Astrocyte (in vitro differentiated cells and primary cell): ENCODE measurements around the gene CDH5. TPM values are rescaled to one million over a fixed set of nuclear protein-coding genes. Genes with fewer than 3 reads are reported as not detected.

Experiments used
- DNase-seq: peaks from one replicate; pipeline ENCODE4 v3.0.0-alpha.2; 2010; ENCODE audit warnings: low read depth
- FAIRE-seq: peaks from 2 replicates; lab custom pipeline; 2011; peaks lifted over from hg19 to GRCh38; lab: Jason Lieb, UNC
- H2AFZ ChIP-seq: 2 replicates; pipeline ENCODE4 v1.6.0; 2012; ENCODE audit warnings: low read depth, low read length, inconsistent platforms
- H3K27ac ChIP-seq: 2 replicates; pipeline ENCODE4 v1.5.1; 2011; ENCODE audit warnings: low read depth, low read length, inconsistent platforms
- H3K27me3 ChIP-seq: 2 replicates; pipeline ENCODE4 v1.6.0; 2011; ENCODE audit warnings: low read length, inconsistent platforms; ENCODE audit not compliant: insufficient read depth
- H3K36me3 ChIP-seq: 2 replicates; pipeline ENCODE4 v1.5.1; 2011; ENCODE audit warnings: low read length, inconsistent platforms; ENCODE audit not compliant: insufficient read depth
- H3K4me1 ChIP-seq: 2 replicates; pipeline ENCODE4 v1.5.1; 2011; ENCODE audit warnings: low read length, inconsistent platforms; ENCODE audit not compliant: insufficient read depth
- H3K4me2 ChIP-seq: 2 replicates; pipeline ENCODE4 v1.6.0; 2012; ENCODE audit warnings: low read length, inconsistent platforms
- H3K4me3 ChIP-seq: 2 replicates; pipeline ENCODE4 v1.5.1; 2011; ENCODE audit warnings: low read depth, mild to moderate bottlenecking, low read length, inconsistent platforms; ENCODE audit not compliant: insufficient read depth
- H3K79me2 ChIP-seq: 2 replicates; pipeline ENCODE4 v1.6.0; 2012; ENCODE audit warnings: mild to moderate bottlenecking, low read length, inconsistent platforms; ENCODE audit not compliant: insufficient read depth
- H3K9ac ChIP-seq: 2 replicates; pipeline ENCODE4 v1.6.0; 2012; ENCODE audit warnings: mild to moderate bottlenecking, low read length, inconsistent platforms
- H3K9me3 ChIP-seq: 2 replicates; pipeline ENCODE4 v1.5.1; 2012; ENCODE audit warnings: low read depth, mild to moderate bottlenecking, low read length, inconsistent platforms; ENCODE audit not compliant: insufficient read depth
- H4K20me1 ChIP-seq: 2 replicates; pipeline ENCODE4 v1.6.0; 2012; ENCODE audit warnings: low read length, inconsistent platforms; ENCODE audit not compliant: insufficient read depth
- H3K27ac Mint-ChIP-seq: one replicate; pipeline ENCODE4 v1.8.0; 2021; ENCODE audit warnings: mild to moderate bottlenecking, mixed read lengths; ENCODE audit not compliant: unreplicated experiment
- H3K27me3 Mint-ChIP-seq: one replicate; pipeline ENCODE4 v1.8.0; 2021; ENCODE audit warnings: low read depth, mixed read lengths; ENCODE audit not compliant: unreplicated experiment
- H3K36me3 Mint-ChIP-seq: one replicate; pipeline ENCODE4 v1.8.0; 2021; ENCODE audit warnings: low read depth, mixed read lengths; ENCODE audit not compliant: unreplicated experiment
- H3K4me1 Mint-ChIP-seq: one replicate; pipeline ENCODE4 v1.8.0; 2021; ENCODE audit warnings: low read depth, mixed read lengths; ENCODE audit not compliant: unreplicated experiment
- H3K4me3 Mint-ChIP-seq: one replicate; pipeline ENCODE4 v1.8.0; 2021; ENCODE audit warnings: mild to moderate bottlenecking, moderate library complexity, mixed read lengths; ENCODE audit not compliant: unreplicated experiment
- H3K9me3 Mint-ChIP-seq: one replicate; pipeline ENCODE4 v1.8.0; 2021; ENCODE audit warnings: mild to moderate bottlenecking, mixed read lengths; ENCODE audit not compliant: unreplicated experiment
- EZH2 ChIP-seq: IDR thresholded peaks from 2 replicates; pipeline ENCODE4 v1.6.1; 2012; ENCODE audit warnings: mild to moderate bottlenecking, low read length, inconsistent platforms; ENCODE audit not compliant: insufficient read depth
- total RNA-seq: library from RNA; stranded (reverse); gene quantifications from 2 replicates; pipeline ENCODE4 v1.2.1, GENCODE V29; 2021
- TF ChIP-seq, protein P1 (sequence below): IDR thresholded peaks from 2 replicates; pipeline ENCODE4 v1.5.1; 2011; ENCODE audit warnings: low read depth, mild to moderate bottlenecking, inconsistent platforms, low read length, moderate library complexity; ENCODE audit not compliant: insufficient read depth

The CDH5 gene
- total RNA-seq, 1 donor from 2014 or later, result 0.30 TPM

DNA sequence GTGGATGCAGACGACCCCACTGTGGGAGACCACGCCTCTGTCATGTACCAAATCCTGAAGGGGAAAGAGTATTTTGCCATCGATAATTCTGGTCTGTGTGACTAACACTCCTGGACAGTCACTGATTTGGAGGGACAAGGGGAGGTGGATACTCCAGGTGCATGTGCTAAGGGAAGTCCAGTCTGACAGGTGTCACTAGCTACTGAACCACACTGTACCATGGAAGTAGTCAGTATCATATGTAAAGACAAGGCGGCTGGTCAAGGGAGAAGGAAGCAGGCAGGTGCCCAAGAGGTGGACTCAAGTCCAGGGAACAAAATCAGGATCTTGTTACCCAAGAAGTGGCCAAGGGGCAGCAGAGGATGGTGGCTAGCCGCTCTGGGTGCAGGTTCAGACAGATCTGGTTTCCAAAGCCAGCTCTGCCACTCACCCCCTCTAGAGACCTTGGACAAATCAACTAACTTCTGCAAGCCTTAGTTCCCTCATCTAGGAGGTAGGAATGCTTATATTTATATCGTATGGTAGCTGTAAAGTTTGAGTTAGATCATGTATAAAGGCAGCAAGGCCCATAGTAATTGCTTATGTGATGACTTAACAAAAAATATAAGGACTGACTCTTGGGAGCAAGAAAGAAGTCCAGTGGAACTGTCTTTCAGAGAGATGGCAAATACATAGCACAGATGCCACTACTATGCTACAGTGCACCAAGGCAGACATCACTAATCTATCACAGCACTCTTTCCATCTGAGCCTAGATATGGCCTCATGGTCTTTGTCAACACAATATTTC, 22.1 kb downstream of the CDH5 start:
- no peak overlapping the region for H3K27ac Mint-ChIP-seq
- H3K9me3 Mint-ChIP-seq, result peaks cover 2% of the 10 kb centered on the region
- no peaks in the 10 kb centered on the region for H3K27me3 Mint-ChIP-seq
- DNase-seq (no peak), FAIRE-seq (no peak)
- no peaks in the 10 kb centered on the region for H3K36me3 Mint-ChIP-seq
- H3K9ac ChIP-seq, result no peak overlapping the region
- H3K4me3 Mint-ChIP-seq, result no peak overlapping the region
- peaks cover 3% of the 10 kb centered on the region for H3K4me1 ChIP-seq
- no peak overlapping the region for H2AFZ ChIP-seq
- no peaks in the 10 kb centered on the region for H3K9me3 ChIP-seq
- no peaks in the 10 kb centered on the region for H4K20me1 ChIP-seq
- H3K4me3 ChIP-seq, result no peak overlapping the region
- peaks cover 3% of the 10 kb centered on the region for H3K4me1 Mint-ChIP-seq
- no peak overlapping the region for H3K27ac ChIP-seq
- no peaks in the 10 kb centered on the region for H3K36me3 ChIP-seq
- no peaks in the 10 kb centered on the region for H3K27me3 ChIP-seq
- TF ChIP-seq, protein P1, sequence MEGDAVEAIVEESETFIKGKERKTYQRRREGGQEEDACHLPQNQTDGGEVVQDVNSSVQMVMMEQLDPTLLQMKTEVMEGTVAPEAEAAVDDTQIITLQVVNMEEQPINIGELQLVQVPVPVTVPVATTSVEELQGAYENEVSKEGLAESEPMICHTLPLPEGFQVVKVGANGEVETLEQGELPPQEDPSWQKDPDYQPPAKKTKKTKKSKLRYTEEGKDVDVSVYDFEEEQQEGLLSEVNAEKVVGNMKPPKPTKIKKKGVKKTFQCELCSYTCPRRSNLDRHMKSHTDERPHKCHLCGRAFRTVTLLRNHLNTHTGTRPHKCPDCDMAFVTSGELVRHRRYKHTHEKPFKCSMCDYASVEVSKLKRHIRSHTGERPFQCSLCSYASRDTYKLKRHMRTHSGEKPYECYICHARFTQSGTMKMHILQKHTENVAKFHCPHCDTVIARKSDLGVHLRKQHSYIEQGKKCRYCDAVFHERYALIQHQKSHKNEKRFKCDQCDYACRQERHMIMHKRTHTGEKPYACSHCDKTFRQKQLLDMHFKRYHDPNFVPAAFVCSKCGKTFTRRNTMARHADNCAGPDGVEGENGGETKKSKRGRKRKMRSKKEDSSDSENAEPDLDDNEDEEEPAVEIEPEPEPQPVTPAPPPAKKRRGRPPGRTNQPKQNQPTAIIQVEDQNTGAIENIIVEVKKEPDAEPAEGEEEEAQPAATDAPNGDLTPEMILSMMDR, result no peak
- no peak for TF ChIP-seq EZH2
- H3K79me2 ChIP-seq, result no peaks in the 10 kb centered on the region
- no peak overlapping the region for H3K4me2 ChIP-seq

DNA sequence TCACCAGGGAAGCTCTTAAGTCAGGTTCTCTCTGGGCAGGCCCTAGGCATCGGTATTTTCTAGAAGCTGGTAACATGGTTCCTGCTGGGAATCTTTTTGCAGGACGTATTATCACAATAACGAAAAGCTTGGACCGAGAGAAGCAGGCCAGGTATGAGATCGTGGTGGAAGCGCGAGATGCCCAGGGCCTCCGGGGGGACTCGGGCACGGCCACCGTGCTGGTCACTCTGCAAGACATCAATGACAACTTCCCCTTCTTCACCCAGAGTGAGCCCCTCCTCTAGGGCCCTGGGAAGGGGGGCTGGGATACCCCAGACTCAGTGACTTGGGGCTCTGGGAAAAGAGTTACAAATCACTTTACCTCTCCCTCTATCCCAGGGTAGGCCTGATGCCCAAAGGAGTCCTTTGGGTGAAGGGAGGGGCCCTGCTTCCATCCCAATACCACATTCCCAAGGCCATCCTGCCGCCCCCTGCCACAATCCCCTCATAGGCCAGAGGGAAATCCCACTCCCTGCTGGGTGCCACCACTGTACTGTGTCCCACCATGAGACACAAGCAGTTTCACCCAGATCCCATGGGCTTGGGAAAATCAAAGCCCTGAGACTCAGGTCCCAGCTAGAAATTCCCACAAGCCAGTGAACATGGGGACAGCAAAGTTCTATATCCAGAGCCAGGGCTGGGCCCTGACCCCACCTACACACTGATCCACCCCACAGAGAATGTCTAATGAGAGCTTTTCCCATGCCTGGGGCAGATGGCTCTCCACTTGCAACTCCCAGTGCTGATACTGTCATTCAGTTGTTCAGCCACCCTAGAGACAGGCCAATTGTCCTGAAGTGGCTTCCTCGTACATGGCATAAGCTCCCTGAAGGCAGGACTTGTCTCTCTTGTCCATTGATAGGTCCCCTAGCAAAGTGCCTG, 23.0 kb downstream of the CDH5 start:
- Mint-ChIP-seq H3K36me3 (no peaks in the 10 kb centered on the region), H3K27me3 (no peaks in the 10 kb centered on the region), H3K4me3 (no peak overlapping the region), H3K4me1 (no peaks in the 10 kb centered on the region), H3K27ac (no peak overlapping the region), H3K9me3 (peaks cover 2% of the 10 kb centered on the region)
- no peak overlapping the region for H3K9ac ChIP-seq
- TF ChIP-seq, protein P1, result no peak
- TF ChIP-seq EZH2, result no peak
- no peaks in the 10 kb centered on the region for H3K27me3 ChIP-seq
- no peak overlapping the region for H3K4me3 ChIP-seq
- H3K9me3 ChIP-seq, result no peaks in the 10 kb centered on the region
- no peak overlapping the region for H3K27ac ChIP-seq
- H3K36me3 ChIP-seq, result no peaks in the 10 kb centered on the region
- H2AFZ ChIP-seq, result no peak overlapping the region
- H3K4me1 ChIP-seq, result no peaks in the 10 kb centered on the region
- FAIRE-seq (no peak), DNase-seq (no peak)
- no peaks in the 10 kb centered on the region for H4K20me1 ChIP-seq
- no peaks in the 10 kb centered on the region for H3K79me2 ChIP-seq
- H3K4me2 ChIP-seq, result no peak overlapping the region
